T-helper 9 cell (primary cell): Measurements from ENCODE around the gene CERK.
"Not testable (repeated sequence)": the region's sequence is repeated elsewhere in the genome, so short reads cannot be mapped to it uniquely, and the experiment has no call there.

Experiments
- DNase-seq: peaks from one replicate; pipeline ENCODE4 v3.0.0-alpha.2; 2020

Gene CERK

DNA sequence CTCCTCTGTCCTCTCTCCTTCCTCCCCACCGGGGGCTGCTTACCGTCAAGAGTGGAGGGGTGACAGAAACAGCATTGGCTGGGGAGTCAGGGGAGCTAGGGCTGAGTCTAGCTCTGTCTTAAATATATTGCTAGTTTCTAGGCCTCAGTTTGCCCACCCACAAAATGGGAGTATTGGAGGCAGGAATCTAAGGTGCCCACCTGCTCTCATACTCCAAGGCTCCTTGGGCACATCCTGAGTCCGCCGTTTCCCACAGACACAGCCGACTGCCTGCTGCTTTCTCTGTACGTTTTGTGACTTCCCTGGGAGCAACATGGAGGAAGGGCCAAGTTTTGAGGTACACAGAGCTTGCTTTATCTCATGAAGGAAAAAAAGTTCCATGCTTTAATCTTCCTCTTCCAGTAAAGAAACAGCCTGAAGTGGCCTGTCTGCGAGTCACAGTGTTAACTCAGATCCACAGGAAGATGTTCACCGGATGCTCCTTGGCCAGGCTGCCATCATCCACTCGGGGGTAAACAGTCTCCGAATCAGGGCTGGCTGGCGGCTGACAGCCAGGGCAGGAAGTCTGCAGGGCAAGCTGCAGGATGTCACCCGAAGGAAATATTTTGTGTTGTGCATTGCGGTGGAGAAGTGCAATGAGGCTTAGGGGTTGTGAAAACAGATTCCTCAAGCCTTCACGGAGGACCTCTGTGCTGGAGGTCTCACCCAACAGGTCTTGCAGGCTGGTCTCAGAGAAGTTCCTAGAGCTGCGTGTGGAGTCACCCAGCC, 11.0 kb upstream of the CERK start:
- DNase-seq, result peak; percentile 56

- no peak for DNase-seq
Measured at GRCh38 chr22:46748206-46748907, 10.3 kb upstream of the CERK start.

DNA sequence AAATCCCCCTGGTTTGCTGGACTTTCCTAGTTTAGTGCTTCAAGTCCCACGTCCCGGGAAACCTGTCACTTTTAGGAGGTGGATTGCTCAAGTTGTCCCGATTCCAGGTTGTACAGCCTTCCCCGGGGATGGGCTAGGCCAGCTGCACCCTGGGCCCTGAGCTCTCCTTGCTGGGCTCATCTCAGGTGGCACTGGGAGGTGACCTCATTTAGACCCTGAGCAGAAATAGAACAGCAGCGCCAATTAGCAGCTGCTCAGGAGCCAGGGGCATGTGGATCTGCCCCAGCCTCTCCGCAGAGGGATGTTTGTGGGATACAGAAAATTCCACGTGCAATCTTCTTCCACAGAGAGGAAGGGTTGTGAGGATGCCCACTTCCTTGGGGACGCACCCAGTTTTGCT, 9.6 kb upstream of the CERK start:
- DNase-seq, result no peak

DNA sequence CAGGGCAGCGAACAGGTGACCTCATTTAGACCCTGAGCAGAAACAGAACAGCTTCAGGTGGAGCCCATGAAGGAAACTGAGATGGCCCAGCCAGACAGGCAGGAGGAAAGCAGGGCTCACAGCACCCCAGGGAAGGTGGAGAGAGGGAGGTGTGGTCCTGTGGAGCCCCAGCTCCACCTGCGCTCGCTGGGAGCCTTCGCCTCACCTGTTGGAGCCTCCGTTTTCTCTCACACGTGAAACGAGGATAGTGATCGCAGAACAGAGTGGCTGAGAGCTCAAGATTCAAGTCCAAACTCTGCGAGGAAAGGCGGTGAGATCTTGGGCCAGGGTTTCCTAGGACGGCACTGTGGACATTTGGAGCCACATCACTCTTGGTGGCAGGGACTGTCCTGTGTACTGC, 8.6 kb upstream of the CERK start:
- DNase-seq, result no peak

DNA sequence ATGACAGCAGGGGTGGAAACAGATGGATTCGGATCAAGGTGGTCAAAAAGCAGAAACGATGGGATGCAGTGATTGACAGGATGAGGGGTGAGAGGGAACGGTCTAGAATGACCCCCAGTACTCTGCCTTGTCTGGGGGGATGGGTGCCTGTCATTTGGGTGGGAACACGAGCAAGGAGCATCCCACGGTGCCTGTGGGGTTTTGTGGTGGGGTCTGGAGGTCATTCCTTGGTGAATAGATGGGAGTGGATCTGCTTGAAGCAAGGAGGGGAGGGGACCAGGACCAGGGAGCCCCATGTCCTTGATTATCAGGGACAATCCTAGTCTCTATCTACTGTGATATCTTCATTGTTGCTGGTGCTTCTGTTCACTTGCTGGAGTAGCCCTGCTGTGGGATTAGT, 8.1 kb upstream of the CERK start:
- DNase-seq, result no peak

GRCh38 chr22:46744581-46744980, 6.5 kb upstream of the CERK start:
- no peak for DNase-seq

GRCh38 chr22:46742576-46743221, 4.6 kb upstream of the CERK start:
- no peak for DNase-seq

DNA sequence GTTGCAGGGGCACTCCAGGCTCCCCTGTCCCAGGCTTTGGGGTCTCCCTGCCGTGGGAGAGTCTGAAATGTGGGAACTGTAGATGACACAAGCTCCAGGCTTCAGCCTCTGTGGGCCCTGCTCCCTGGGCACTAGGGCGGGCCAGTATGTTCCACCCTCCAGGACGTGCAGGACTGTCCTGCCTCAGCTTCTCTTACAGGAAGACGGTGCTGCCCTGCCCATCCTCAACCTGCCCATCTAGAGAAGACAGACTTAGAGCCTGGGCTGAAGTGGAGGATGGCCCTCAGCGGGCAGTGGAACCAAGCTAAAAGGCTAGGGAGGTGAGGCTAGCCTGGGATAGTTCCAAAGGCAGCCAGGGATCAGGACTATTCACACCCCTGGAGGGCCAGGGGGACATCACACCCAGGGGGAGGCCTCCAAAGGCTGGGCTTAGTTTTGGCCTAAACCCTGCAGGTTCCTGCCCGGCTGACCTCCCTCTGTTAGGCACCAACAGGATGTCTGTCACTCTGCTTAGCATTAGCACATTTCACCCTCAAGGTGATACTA, 4.0 kb upstream of the CERK start:
- DNase-seq, result no peak

DNA sequence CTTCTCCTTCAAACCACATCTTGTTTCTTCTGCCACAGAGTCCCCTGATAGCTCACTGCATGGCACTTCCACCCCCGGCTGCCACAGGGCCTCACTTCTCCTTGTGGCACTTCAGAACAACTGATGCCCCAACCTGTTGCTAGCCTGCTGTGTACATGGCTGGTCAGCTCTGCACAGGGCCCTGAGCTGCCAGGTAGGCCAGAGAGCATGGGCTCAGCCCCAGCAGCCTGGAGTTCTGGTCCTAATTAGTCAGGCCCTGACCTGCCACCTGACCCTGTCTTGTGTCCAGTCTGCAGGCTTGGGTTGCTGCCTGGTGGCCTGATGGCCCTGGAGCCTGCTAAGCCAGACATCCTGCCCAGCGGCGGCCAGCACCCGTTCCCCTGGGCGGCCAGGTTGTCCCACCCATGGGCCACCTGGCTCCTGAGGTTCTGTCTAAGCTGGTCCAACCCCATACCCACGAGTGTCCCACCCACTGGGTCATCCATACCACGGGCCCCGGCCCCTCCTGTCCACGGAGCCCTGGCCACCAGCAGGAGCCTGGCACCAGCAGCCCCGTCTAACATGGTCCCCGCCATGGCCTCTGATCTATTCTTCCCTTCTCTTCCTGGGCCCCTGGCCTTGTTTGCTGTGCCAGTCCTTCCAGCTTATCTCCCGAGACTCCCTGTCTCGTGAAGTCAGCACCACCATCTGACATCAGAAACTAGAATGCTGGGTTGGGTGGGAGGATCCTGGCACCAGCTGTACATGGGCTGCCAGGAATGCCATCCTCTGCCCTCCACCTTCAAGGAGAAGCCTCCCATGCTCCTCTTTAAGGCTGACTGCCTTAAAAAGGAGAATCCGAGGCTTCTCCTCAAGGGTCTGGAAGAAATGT, 3.1 kb upstream of the CERK start:
- no peak for DNase-seq

DNA sequence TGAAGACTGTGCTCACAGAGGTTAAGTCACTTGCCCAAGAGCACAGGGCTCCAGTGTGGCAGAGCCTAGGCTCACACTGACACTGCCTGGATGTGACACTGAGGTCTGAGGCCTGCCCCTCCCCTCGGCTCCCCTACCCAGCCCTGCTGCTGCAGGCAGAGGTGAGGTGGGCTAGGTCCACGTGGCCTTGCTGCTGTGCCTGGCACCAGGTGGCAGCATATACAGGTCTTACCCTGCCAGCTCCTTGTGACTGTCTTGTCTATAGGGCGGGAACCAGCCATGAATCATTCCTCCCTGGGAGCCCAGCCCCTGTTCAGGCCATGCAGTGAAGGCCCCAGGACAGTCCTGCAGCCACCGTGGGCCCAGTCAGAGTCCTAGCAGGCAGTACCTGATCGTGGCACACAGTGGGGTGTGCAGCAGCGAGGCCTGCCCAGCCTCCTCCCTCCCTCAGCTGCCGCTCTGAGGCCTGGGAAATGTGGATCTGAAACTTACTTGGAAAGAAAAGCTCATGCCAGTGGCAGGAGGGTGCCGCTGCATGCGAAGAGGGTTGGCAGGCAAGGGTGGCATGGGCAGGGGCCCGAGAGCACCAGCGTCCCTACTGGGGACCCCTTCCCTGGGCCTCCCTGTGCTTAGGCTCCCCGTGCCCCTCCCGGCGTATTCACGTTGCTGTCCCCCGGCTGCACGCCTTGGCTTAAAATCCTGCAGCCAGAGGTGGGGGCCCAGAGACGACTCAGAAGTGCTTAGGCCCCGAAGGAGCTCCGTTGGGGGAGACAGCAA, 1.2 kb upstream of the CERK start:
- DNase-seq, result peak; percentile 74

DNA sequence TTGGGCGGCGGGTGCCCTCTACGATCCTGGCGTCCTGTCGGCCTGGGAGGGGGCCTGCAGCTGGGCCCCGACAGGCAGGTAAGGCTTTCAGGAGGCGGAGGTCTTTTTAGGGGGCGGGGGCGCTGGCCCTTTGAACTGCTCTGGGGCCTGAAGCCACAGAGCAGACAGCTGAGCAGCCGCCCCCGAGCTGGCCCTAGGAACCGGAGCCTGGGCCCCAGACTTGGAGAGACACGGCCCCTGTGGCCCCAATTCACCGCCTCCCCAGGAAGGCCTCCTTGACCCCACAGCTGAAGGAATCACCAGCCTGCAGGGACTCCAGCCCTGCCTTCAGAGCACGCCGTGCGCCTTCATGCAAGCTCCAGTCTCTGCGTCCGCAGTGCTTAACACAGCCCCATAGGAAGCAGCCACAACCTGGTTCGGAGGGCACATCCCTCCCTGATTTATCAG, 618 bp upstream of the CERK start:
- DNase-seq, result no peak

DNA sequence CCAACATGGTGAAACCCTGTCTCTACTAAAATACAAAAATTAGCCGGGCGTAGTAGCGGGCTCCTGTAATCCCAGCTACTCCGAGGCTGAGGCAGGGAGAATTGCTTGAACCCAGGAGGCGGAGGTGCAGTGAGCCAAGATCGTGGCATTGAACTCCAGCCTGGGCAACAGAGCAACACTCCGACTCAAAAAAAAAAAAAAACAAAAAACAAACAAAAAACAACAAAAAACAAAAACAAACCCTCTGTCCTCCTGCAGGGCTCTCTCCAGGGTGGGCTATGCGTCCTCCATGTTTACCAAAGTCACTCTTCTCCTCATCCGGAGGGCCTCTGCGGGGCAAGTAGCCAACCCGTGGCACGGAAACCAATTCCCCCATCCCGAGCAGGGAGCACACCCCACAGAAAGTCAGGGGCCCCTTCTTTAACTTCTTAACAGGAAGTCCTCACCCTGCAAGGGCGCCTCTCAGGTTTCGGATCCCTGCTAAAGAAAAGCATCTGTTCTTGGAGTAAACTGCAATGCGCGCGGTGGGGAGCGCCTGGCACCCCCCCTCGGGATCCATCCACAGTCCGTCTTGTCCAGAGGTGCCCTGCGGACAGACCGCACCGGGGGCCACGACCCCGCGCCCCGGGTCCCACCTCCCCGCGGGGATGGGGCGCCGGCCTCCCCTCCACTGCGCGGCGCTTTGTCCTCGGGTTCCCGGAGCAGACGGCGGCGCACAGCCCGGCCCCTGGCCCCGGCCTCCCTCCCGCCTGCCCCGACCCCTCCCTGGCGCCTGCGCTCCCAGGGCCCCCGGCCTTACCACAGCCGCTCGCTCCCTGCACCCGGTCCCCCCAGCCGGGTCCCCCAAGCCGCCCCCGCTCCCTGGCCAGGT, 712 bp downstream of the CERK start:
- peak; percentile 34 for DNase-seq

GRCh38 chr22:46736705-46737104, 1.3 kb downstream of the CERK start:
- no peak for DNase-seq

DNA sequence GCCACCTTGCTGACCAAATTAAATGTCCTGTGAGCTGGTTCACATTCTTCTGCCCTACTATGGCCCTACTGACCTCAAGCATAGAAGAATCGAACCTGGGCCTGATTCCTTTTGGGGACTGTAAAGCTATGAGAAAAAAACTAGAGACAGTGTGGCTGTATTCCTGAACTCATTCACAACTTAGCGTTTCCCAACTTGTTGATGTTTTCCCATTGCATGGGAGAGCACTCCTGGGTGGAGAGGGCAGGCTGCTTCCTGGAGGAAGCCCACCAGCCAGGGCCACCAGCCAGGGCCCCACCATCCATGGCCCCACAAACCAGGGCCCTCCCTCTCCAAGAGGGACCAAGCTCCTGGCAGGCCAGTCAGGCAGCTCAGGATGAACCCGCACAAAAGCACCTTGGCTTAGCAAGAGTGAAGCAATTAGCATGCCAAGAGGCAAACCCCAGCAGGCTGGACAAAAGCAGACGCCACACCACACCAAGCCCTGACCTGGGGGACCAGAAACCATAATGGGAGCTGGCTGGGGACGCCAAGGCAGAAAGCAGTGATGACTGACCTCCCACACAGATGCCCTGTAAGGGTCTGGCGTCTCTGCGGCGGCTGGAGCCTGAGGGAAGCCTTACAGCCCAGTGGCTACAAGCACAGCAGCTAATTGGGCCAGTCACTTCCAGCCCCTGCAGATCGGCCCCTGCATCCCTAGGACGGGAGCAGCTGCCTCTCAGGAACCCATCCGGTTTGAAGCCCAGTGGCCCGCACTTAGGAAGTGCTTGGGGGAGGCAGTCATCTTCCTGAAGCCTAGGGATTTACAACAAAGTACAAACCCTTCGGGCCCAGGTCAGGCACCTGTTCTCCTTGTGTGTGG, 2.1 kb downstream of the CERK start:
- no peak for DNase-seq

- DNase-seq, result peak; percentile 77
Measured at GRCh38 chr22:46734830-46735453, 3.1 kb downstream of the CERK start.

- DNase-seq, result not testable (repeated sequence)
Measured at GRCh38 chr22:46734213-46734722, 3.8 kb downstream of the CERK start.

DNA sequence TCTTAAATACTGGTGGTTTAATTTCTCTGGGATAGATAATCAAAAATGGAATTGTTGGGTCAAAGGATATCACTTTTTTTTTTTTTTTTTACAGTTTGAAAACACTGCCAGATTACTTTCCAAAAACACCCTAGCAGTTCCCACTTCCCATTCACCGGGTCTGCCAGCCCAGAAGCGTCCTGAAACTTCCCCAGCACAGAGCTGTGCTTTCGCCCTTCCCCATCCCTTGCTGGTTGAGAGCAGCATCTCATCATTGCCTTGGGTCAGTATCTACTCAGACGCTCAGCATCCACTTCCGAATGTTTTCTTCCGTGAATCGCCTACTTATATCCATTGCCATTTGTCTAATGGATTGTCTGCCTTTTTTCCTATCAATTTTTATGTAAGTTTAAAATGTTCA, 5.5 kb downstream of the CERK start:
- no peak for DNase-seq

- no peak for DNase-seq
Measured at GRCh38 chr22:46732041-46732379, 6.0 kb downstream of the CERK start.
